Karpas-422 (cell line): ENCODE data around the gene CDKL4. TPM values are rescaled to one million over a fixed set of nuclear protein-coding genes. Genes with fewer than 3 reads are reported as not detected.
A peak's percentile ranks its signal among the peaks of the same experiment; 100 is the strongest.

Experiments used
- DNase-seq: peaks from one replicate; pipeline ENCODE4 v3.0.0-alpha.2; 2015
- H2AFZ ChIP-seq: fragments of 200-600 bp; sonication (generic); 2 replicates; pipeline ENCODE4 v1.6.1; 2014; ENCODE audit warnings: antibody characterized with exemption, low read length, mixed read lengths
- H3K27ac ChIP-seq: fragments of 200-600 bp; sonication (generic); 2 replicates; pipeline ENCODE4 v1.5.1; 2014; ENCODE audit warnings: mild to moderate bottlenecking, low read length, moderate library complexity
- H3K27me3 ChIP-seq: fragments of 200-600 bp; sonication (generic); 2 replicates; pipeline ENCODE4 v1.6.1; 2014; ENCODE audit warnings: low read length, mixed read lengths
- H3K36me3 ChIP-seq: fragments of 200-600 bp; sonication (generic); 2 replicates; pipeline ENCODE4 v1.6.1; 2014; ENCODE audit warnings: low read length, mixed read lengths; ENCODE audit not compliant: insufficient read depth
- H3K4me1 ChIP-seq: fragments of 200-600 bp; sonication (generic); 2 replicates; pipeline ENCODE4 v1.6.1; 2014; ENCODE audit warnings: mild to moderate bottlenecking, low read length, mixed read lengths
- H3K4me2 ChIP-seq: fragments of 200-600 bp; sonication (generic); 2 replicates; pipeline ENCODE4 v1.6.1; 2014; ENCODE audit warnings: low read length, low read depth, mild to moderate bottlenecking; ENCODE audit not compliant: poor library complexity, severe bottlenecking
- H3K4me3 ChIP-seq: fragments of 200-600 bp; sonication (generic); 2 replicates; pipeline ENCODE4 v1.5.1; 2014; ENCODE audit warnings: mild to moderate bottlenecking, antibody characterized with exemption, low read length, mixed read lengths
- H3K79me2 ChIP-seq: fragments of 200-600 bp; sonication (generic); 2 replicates; pipeline ENCODE4 v1.6.1; 2014; ENCODE audit warnings: mild to moderate bottlenecking, low read length, mixed read lengths
- H3K9ac ChIP-seq: fragments of 200-600 bp; sonication (generic); 2 replicates; pipeline ENCODE4 v1.6.0; 2014; ENCODE audit warnings: low read length
- H3K9me2 ChIP-seq: fragments of 200-600 bp; sonication (generic), shearing (Covaris generic); replicated peaks from 2 replicates; pipeline ENCODE4 v1.6.0; 2014; ENCODE audit warnings: mild to moderate bottlenecking, low read length, moderate library complexity; ENCODE audit not compliant: insufficient read depth
- H3K9me3 ChIP-seq: fragments of 300-700, 200-600 bp; sonication (generic); 2 replicates; pipeline ENCODE4 v1.6.1; 2014; ENCODE audit warnings: low read length, mixed read lengths
- H4K20me1 ChIP-seq: fragments of 200-600 bp; sonication (generic); 2 replicates; pipeline ENCODE4 v1.6.1; 2014; ENCODE audit warnings: mild to moderate bottlenecking, antibody characterized with exemption, low read length, low read depth; ENCODE audit not compliant: insufficient read depth
- total RNA-seq: library from RNA; depleted of rRNA; stranded (reverse); fragments of >200 nt; shearing (Covaris generic); gene quantifications from 2 replicates; pipeline ENCODE4 v1.2.3, GENCODE V29; 2014; ENCODE audit warnings: low replicate concordance

CDKL4 gene
- total RNA-seq, 1 experiment from 2014 or later = 14.3 TPM

- H3K4me2 ChIP-seq = no peak overlapping the region
- no peak for DNase-seq
- H3K36me3 ChIP-seq = no peaks in the 10 kb centered on the region
- no peaks in the 10 kb centered on the region for H4K20me1 ChIP-seq
- H3K27ac ChIP-seq = no peak overlapping the region
- no peak overlapping the region for H2AFZ ChIP-seq
- no peak overlapping the region for H3K9ac ChIP-seq
- no peak overlapping the region for H3K4me3 ChIP-seq
- H3K79me2 ChIP-seq = no peaks in the 10 kb centered on the region
- peaks cover 7% of the 10 kb centered on the region for H3K4me1 ChIP-seq
- H3K9me2 ChIP-seq = no peaks in the 10 kb centered on the region
- no peaks in the 10 kb centered on the region for H3K9me3 ChIP-seq
- no peaks in the 10 kb centered on the region for H3K27me3 ChIP-seq
Observed at GRCh38 chr2:39152504-39152903, 91.3 kb downstream of the CDKL4 start.

GRCh38 chr2:39150890-39151497 is 92.8 kb downstream of the CDKL4 start:
- H3K9me2 ChIP-seq = no peaks in the 10 kb centered on the region
- H3K9ac ChIP-seq = no peak overlapping the region
- H3K79me2 ChIP-seq = no peaks in the 10 kb centered on the region
- H3K36me3 ChIP-seq = no peaks in the 10 kb centered on the region
- peaks cover 7% of the 10 kb centered on the region for H3K4me1 ChIP-seq
- no peak overlapping the region for H3K4me3 ChIP-seq
- H3K4me2 ChIP-seq = no peak overlapping the region
- no peaks in the 10 kb centered on the region for H4K20me1 ChIP-seq
- no peaks in the 10 kb centered on the region for H3K9me3 ChIP-seq
- no peak overlapping the region for H2AFZ ChIP-seq
- no peak for DNase-seq
- no peaks in the 10 kb centered on the region for H3K27me3 ChIP-seq
- no peak overlapping the region for H3K27ac ChIP-seq

DNA sequence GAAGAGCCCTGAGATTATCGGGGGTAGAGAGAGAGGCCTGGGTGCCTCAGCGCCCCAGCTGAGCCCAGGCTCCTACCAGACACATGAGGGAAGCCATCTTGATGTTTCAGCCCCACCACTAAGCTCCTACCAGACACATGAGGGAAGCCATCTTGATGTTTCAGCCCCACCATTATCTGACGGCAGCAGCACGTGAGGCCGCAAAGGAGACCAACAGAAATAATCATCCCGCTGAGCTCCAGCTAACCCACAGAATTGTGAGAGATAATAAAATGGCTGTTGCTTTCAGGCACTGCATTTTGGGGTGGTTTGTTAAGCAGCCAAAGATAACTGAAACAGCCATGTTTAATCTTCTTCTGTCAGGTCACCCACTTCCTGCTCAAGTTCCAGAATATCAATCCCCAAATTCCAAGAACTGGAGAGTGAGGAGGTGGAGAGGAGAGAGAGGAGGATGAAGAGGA is 93.6 kb downstream of the CDKL4 start:
- no peaks in the 10 kb centered on the region for H3K79me2 ChIP-seq
- no peak overlapping the region for H2AFZ ChIP-seq
- no peak overlapping the region for H3K27ac ChIP-seq
- no peak for DNase-seq
- H3K9me2 ChIP-seq = no peaks in the 10 kb centered on the region
- no peak overlapping the region for H3K4me3 ChIP-seq
- H3K27me3 ChIP-seq = no peaks in the 10 kb centered on the region
- H3K4me2 ChIP-seq = no peak overlapping the region
- no peaks in the 10 kb centered on the region for H3K9me3 ChIP-seq
- no peaks in the 10 kb centered on the region for H4K20me1 ChIP-seq
- H3K4me1 ChIP-seq = peaks cover 7% of the 10 kb centered on the region
- no peak overlapping the region for H3K9ac ChIP-seq
- no peaks in the 10 kb centered on the region for H3K36me3 ChIP-seq

- Histone ChIP-seq H2AFZ (no peak overlapping the region), H3K4me2 (no peak overlapping the region), H3K4me3 (no peak overlapping the region), H3K9me3 (no peaks in the 10 kb centered on the region), H3K9ac (no peak overlapping the region), H3K9me2 (no peaks in the 10 kb centered on the region), H3K36me3 (no peaks in the 10 kb centered on the region), H3K79me2 (no peaks in the 10 kb centered on the region), H4K20me1 (no peaks in the 10 kb centered on the region), H3K27ac (no peak overlapping the region), H3K27me3 (no peaks in the 10 kb centered on the region), H3K4me1 (peaks cover 32% of the 10 kb centered on the region)
- DNase-seq = no peak
Observed at GRCh38 chr2:39146630-39147029, 97.1 kb downstream of the CDKL4 start.

DNA sequence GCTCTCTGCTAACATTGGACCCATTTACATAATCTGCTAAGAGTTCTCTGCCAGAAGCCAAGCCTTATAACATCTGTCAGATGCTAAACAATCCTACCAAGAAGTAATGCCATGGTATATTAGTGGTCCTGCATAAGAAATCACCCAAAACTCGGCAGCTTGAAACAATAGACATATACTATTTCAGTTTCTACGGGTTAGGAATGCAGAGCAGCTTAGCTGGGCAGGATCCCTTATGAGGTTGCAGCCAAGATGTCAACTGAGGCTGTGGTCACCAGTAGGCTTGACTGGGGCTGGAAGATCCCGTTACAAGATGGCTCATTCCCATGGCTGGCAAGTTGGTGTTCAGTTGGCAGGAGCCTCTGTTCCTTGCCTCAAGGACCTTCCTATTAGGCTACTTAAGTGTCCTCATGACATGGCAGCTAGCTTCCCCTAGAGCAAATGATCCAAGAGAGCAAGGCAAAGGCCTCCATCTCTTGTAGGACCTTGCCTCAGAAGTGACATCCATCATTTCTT is 97.8 kb downstream of the CDKL4 start:
- H4K20me1 ChIP-seq = no peaks in the 10 kb centered on the region
- DNase-seq = no peak
- no peak overlapping the region for H3K4me3 ChIP-seq
- H3K27me3 ChIP-seq = no peaks in the 10 kb centered on the region
- H3K9me2 ChIP-seq = no peaks in the 10 kb centered on the region
- H2AFZ ChIP-seq = no peak overlapping the region
- peaks cover 39% of the 10 kb centered on the region for H3K4me1 ChIP-seq
- H3K9me3 ChIP-seq = no peaks in the 10 kb centered on the region
- no peak overlapping the region for H3K4me2 ChIP-seq
- no peak overlapping the region for H3K9ac ChIP-seq
- no peaks in the 10 kb centered on the region for H3K36me3 ChIP-seq
- H3K79me2 ChIP-seq = no peaks in the 10 kb centered on the region
- no peak overlapping the region for H3K27ac ChIP-seq

DNA sequence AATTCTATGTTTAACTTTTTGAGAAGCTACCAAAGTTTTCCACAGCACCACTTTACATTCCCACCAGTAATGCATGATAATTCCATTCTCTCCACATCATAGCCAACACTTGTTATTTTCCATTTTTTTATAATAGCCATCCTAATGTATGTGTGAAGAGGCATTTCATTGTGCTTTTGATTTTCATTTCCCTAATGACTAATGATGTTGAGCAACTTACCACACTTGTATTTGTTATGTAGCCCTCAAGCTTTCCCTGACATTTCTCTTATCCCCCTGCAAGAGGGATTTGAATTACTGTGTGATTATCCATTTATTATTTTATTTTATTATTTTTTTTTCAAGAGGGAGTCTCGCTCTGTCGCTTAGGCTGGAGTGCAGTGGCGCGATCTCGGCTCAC is 99.4 kb downstream of the CDKL4 start:
- no peak overlapping the region for H3K4me2 ChIP-seq
- no peak overlapping the region for H2AFZ ChIP-seq
- no peaks in the 10 kb centered on the region for H3K9me2 ChIP-seq
- H3K79me2 ChIP-seq = no peaks in the 10 kb centered on the region
- H3K4me3 ChIP-seq = no peak overlapping the region
- no peaks in the 10 kb centered on the region for H3K9me3 ChIP-seq
- H3K36me3 ChIP-seq = no peaks in the 10 kb centered on the region
- H3K4me1 ChIP-seq = peaks cover 47% of the 10 kb centered on the region
- peak overlapping the region; percentile 94; the same call in 1 of the 2 replicates for H3K27ac ChIP-seq
- no peak for DNase-seq
- H4K20me1 ChIP-seq = no peaks in the 10 kb centered on the region
- H3K27me3 ChIP-seq = no peaks in the 10 kb centered on the region
- H3K9ac ChIP-seq = no peak overlapping the region

- peak; percentile 61 for DNase-seq
- no peaks in the 10 kb centered on the region for H3K9me3 ChIP-seq
- H3K27me3 ChIP-seq = no peaks in the 10 kb centered on the region
- peaks cover 53% of the 10 kb centered on the region for H3K4me1 ChIP-seq
- H3K4me2 ChIP-seq = peak overlapping the region; percentile 31
- peak overlapping the region; percentile 94 for H3K27ac ChIP-seq
- peak overlapping the region; percentile 27 for H2AFZ ChIP-seq
- no peaks in the 10 kb centered on the region for H3K9me2 ChIP-seq
- H4K20me1 ChIP-seq = no peaks in the 10 kb centered on the region
- H3K9ac ChIP-seq = peak overlapping the region; percentile 9
- H3K36me3 ChIP-seq = no peaks in the 10 kb centered on the region
- no peak overlapping the region for H3K4me3 ChIP-seq
- no peaks in the 10 kb centered on the region for H3K79me2 ChIP-seq
Observed at GRCh38 chr2:39142904-39143605, 100.7 kb downstream of the CDKL4 start.

DNA sequence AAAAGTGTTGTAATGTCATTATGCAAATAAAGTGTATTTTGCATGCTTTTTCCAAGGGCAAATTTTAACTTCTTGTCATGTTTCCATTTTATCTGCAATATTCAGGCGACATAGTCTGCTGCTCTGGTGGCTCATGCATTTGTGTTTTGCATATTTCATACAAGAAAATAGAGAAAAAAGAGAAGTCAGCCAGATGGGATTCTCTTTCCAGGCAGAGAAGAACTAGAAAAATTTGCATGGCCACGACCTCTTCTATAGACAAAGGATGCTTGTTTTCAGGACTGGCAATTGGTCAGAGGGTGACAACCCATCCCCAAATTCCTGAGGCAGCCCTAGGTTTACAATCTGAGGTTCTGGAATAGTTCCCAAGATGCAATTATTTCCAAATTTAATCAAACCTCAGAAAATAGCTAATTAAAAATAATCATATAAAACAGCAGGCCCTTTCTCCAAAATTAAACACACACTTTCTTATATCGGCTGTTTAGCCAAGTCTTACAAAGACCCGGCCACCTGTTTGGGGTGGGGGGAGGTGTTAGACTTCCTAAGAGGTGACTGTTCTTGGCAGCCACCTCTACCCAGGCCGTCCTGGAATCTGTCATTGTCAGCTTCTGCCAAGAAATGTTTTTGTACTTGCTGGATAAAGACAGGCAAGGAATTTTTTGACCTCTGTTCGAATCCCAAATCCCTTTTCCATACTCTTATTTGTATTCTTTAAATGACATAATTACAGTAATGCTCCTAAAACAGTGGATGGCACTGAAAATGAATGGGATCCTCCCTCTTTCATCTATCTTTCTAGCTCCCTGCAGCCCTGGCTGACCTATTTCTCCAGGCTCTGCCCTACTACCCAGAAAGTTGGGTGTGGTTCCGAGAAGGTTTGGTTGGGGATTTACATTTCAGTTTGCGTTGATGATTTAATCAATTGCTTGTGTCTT is 102.2 kb downstream of the CDKL4 start:
- Histone ChIP-seq H3K4me2 (peak overlapping the region; percentile 74), H3K9me3 (no peaks in the 10 kb centered on the region), H3K36me3 (no peaks in the 10 kb centered on the region), H3K79me2 (no peaks in the 10 kb centered on the region), H3K27ac (peak overlapping the region; percentile 94), H3K4me3 (peak overlapping the region; percentile 44), H2AFZ (no peak overlapping the region), H3K9ac (peak overlapping the region; percentile 54), H3K9me2 (no peaks in the 10 kb centered on the region), H4K20me1 (no peaks in the 10 kb centered on the region), H3K4me1 (peaks cover 59% of the 10 kb centered on the region), H3K27me3 (no peaks in the 10 kb centered on the region)
- peak; percentile 96 for DNase-seq
